Measurements from ENCODE around the gene TMEM204.
"Not testable (repeated sequence)": the region's sequence is repeated elsewhere in the genome, so short reads cannot be mapped to it uniquely, and the experiment has no call there.

TMEM204 gene

GRCh38 chr16:1571012-1571671 lies 37.7 kb downstream of the TMEM204 start:
- Mint-ChIP-seq H3K27me3 (no peaks in the 10 kb centered on the region), H3K4me1 (no peaks in the 10 kb centered on the region), H3K36me3 (no peaks in the 10 kb centered on the region), H3K9me3 (no peaks in the 10 kb centered on the region), H3K27ac (no peak overlapping the region), H3K4me3 (no peak overlapping the region)

GRCh38 chr16:1572673-1573072 lies 39.2 kb downstream of the TMEM204 start:
- Mint-ChIP-seq H3K4me1 (no peaks in the 10 kb centered on the region), H3K27ac (no peak overlapping the region), H3K4me3 (no peak overlapping the region), H3K9me3 (no peaks in the 10 kb centered on the region), H3K27me3 (no peaks in the 10 kb centered on the region), H3K36me3 (no peaks in the 10 kb centered on the region)

GRCh38 chr16:1573301-1573700 lies 39.8 kb downstream of the TMEM204 start:
- Mint-ChIP-seq H3K9me3 (no peaks in the 10 kb centered on the region), H3K27ac (no peak overlapping the region), H3K36me3 (no peaks in the 10 kb centered on the region), H3K27me3 (no peaks in the 10 kb centered on the region), H3K4me3 (no peak overlapping the region), H3K4me1 (no peaks in the 10 kb centered on the region)

GRCh38 chr16:1575578-1575977 lies 42.1 kb downstream of the TMEM204 start:
- Mint-ChIP-seq H3K9me3 (no peaks in the 10 kb centered on the region), H3K27me3 (no peaks in the 10 kb centered on the region), H3K4me3 (no peak overlapping the region), H3K36me3 (no peaks in the 10 kb centered on the region), H3K4me1 (no peaks in the 10 kb centered on the region), H3K27ac (no peak overlapping the region)

GRCh38 chr16:1579214-1579613 lies 45.7 kb downstream of the TMEM204 start:
- H3K4me3 Mint-ChIP-seq = no peak overlapping the region
- H3K9me3 Mint-ChIP-seq = no peaks in the 10 kb centered on the region
- no peaks in the 10 kb centered on the region for H3K27me3 Mint-ChIP-seq
- no peaks in the 10 kb centered on the region for H3K36me3 Mint-ChIP-seq
- no peak overlapping the region for H3K27ac Mint-ChIP-seq
- no peaks in the 10 kb centered on the region for H3K4me1 Mint-ChIP-seq

GRCh38 chr16:1580256-1580655 lies 46.8 kb downstream of the TMEM204 start:
- H3K27me3 Mint-ChIP-seq = no peaks in the 10 kb centered on the region
- no peaks in the 10 kb centered on the region for H3K4me1 Mint-ChIP-seq
- H3K27ac Mint-ChIP-seq = no peak overlapping the region
- no peaks in the 10 kb centered on the region for H3K36me3 Mint-ChIP-seq
- no peaks in the 10 kb centered on the region for H3K9me3 Mint-ChIP-seq
- no peak overlapping the region for H3K4me3 Mint-ChIP-seq

- Mint-ChIP-seq H3K27ac (no peak overlapping the region), H3K36me3 (no peaks in the 10 kb centered on the region), H3K4me1 (no peaks in the 10 kb centered on the region), H3K9me3 (no peaks in the 10 kb centered on the region), H3K4me3 (no peak overlapping the region), H3K27me3 (no peaks in the 10 kb centered on the region)
Measured at GRCh38 chr16:1580956-1581355, 47.5 kb downstream of the TMEM204 start.

GRCh38 chr16:1581804-1582203 lies 48.3 kb downstream of the TMEM204 start:
- no peaks in the 10 kb centered on the region for H3K36me3 Mint-ChIP-seq

GRCh38 chr16:1583180-1583579 lies 49.7 kb downstream of the TMEM204 start:
- no peaks in the 10 kb centered on the region for H3K36me3 Mint-ChIP-seq
- H3K9me3 Mint-ChIP-seq = no peaks in the 10 kb centered on the region
- H3K4me3 Mint-ChIP-seq = no peak overlapping the region
- no peak overlapping the region for H3K27ac Mint-ChIP-seq
- no peaks in the 10 kb centered on the region for H3K27me3 Mint-ChIP-seq
- no peaks in the 10 kb centered on the region for H3K4me1 Mint-ChIP-seq

More at GRCh38 chr16:1581804-1582203, 48.3 kb downstream of the TMEM204 start:
- no peaks in the 10 kb centered on the region for H3K9me3 Mint-ChIP-seq
- no peaks in the 10 kb centered on the region for H3K27me3 Mint-ChIP-seq
- H3K27ac Mint-ChIP-seq = no peak overlapping the region
- H3K4me1 Mint-ChIP-seq = no peaks in the 10 kb centered on the region
- H3K4me3 Mint-ChIP-seq = no peak overlapping the region

- Mint-ChIP-seq H3K36me3 (no peaks in the 10 kb centered on the region), H3K4me3 (no peak overlapping the region), H3K27ac (no peak overlapping the region), H3K9me3 (no peaks in the 10 kb centered on the region), H3K4me1 (no peaks in the 10 kb centered on the region), H3K27me3 (no peaks in the 10 kb centered on the region)
Measured at GRCh38 chr16:1584926-1585484, 51.5 kb downstream of the TMEM204 start.

- H3K36me3 Mint-ChIP-seq = no peaks in the 10 kb centered on the region
- no peak overlapping the region for H3K4me3 Mint-ChIP-seq
- peaks cover 4% of the 10 kb centered on the region for H3K4me1 Mint-ChIP-seq
- H3K9me3 Mint-ChIP-seq = no peaks in the 10 kb centered on the region
- no peak overlapping the region for H3K27ac Mint-ChIP-seq
- H3K27me3 Mint-ChIP-seq = no peaks in the 10 kb centered on the region
Measured at GRCh38 chr16:1590366-1590765, 56.9 kb downstream of the TMEM204 start.

GRCh38 chr16:1590930-1591705 lies 57.7 kb downstream of the TMEM204 start:
- H3K27ac Mint-ChIP-seq = no peak overlapping the region
- no peaks in the 10 kb centered on the region for H3K27me3 Mint-ChIP-seq
- no peak overlapping the region for H3K4me3 Mint-ChIP-seq
- no peaks in the 10 kb centered on the region for H3K36me3 Mint-ChIP-seq
- H3K4me1 Mint-ChIP-seq = peaks cover 4% of the 10 kb centered on the region
- H3K9me3 Mint-ChIP-seq = no peaks in the 10 kb centered on the region

GRCh38 chr16:1592446-1592845 lies 59.0 kb downstream of the TMEM204 start:
- H3K27ac Mint-ChIP-seq = no peak overlapping the region
- H3K4me3 Mint-ChIP-seq = no peak overlapping the region
- peaks cover 4% of the 10 kb centered on the region for H3K4me1 Mint-ChIP-seq
- no peaks in the 10 kb centered on the region for H3K9me3 Mint-ChIP-seq
- H3K27me3 Mint-ChIP-seq = no peaks in the 10 kb centered on the region
- H3K36me3 Mint-ChIP-seq = no peaks in the 10 kb centered on the region

GRCh38 chr16:1595511-1595910 lies 62.0 kb downstream of the TMEM204 start:
- H3K9me3 Mint-ChIP-seq, H3K4me1 Mint-ChIP-seq, H3K27ac Mint-ChIP-seq, H3K4me3 Mint-ChIP-seq, H3K27me3 Mint-ChIP-seq, H3K36me3 Mint-ChIP-seq: not testable (repeated sequence)

GRCh38 chr16:1596516-1596915 lies 63.0 kb downstream of the TMEM204 start:
- Mint-ChIP-seq H3K4me3 (no peak overlapping the region), H3K27ac (no peak overlapping the region)

GRCh38 chr16:1597154-1597553 lies 63.7 kb downstream of the TMEM204 start:
- no peaks in the 10 kb centered on the region for H3K9me3 Mint-ChIP-seq
- H3K36me3 Mint-ChIP-seq = peaks cover 2% of the 10 kb centered on the region
- H3K4me1 Mint-ChIP-seq = no peaks in the 10 kb centered on the region
- no peaks in the 10 kb centered on the region for H3K27me3 Mint-ChIP-seq
- H3K27ac Mint-ChIP-seq = no peak overlapping the region
- no peak overlapping the region for H3K4me3 Mint-ChIP-seq

More at GRCh38 chr16:1596516-1596915, 63.0 kb downstream of the TMEM204 start:
- Mint-ChIP-seq H3K9me3 (no peaks in the 10 kb centered on the region), H3K36me3 (peaks cover 2% of the 10 kb centered on the region), H3K27me3 (no peaks in the 10 kb centered on the region), H3K4me1 (no peaks in the 10 kb centered on the region)
